Calu3 (cell line): Measurements from ENCODE around the gene PPP1R14D. TPM values are rescaled to one million over a fixed set of nuclear protein-coding genes. Genes with fewer than 3 reads are reported as not detected.

ENCODE experiments used
- BruUV-seq: library from RNA; stranded (reverse); fragments of 400-500 nt; replicated peaks from 2 replicates; lab custom pipeline; 2021; lab: Mats Ljungman, UMichigan
- CTCF ChIA-PET: fragments of 300-600 bp; sonication (Branson Sonifier 250); formaldehyde crosslinking; loops from one replicate; lab custom pipeline; 2022; ENCODE audit warnings: antibody characterized with exemption; lab: Charles Lee
- DNase-seq: peaks from one replicate; pipeline ENCODE4 v3.0.0; 2022
- H3K27ac Mint-ChIP-seq: one replicate; pipeline ENCODE4 v1.8.0; 2022; ENCODE audit warnings: mixed read lengths; ENCODE audit not compliant: unreplicated experiment
- H3K27me3 Mint-ChIP-seq: one replicate; pipeline ENCODE4 v1.8.0; 2022; ENCODE audit warnings: mixed read lengths; ENCODE audit not compliant: unreplicated experiment
- H3K36me3 Mint-ChIP-seq: one replicate; pipeline ENCODE4 v1.8.0; 2022; ENCODE audit warnings: mild to moderate bottlenecking, moderate library complexity, mixed read lengths; ENCODE audit not compliant: insufficient read depth, unreplicated experiment
- H3K4me1 Mint-ChIP-seq: one replicate; pipeline ENCODE4 v1.8.0; 2022; ENCODE audit warnings: mild to moderate bottlenecking, low read depth, mixed read lengths; ENCODE audit not compliant: unreplicated experiment
- H3K4me3 Mint-ChIP-seq: one replicate; pipeline ENCODE4 v1.8.0; 2022; ENCODE audit warnings: mild to moderate bottlenecking, low read depth, moderate library complexity, mixed read lengths; ENCODE audit not compliant: unreplicated experiment
- H3K9me3 Mint-ChIP-seq: one replicate; pipeline ENCODE4 v1.8.0; 2022; ENCODE audit warnings: low read depth, mixed read lengths; ENCODE audit not compliant: unreplicated experiment
- intact Hi-C: fragments of 100-400 bp; cut with micrococcal nuclease; formaldehyde crosslinking; loops from one replicate; pipeline ENCODE4 v1.10.0; 2022; ENCODE audit not compliant: unreplicated experiment
- total RNA-seq: library from RNA; stranded (reverse); gene quantifications from 2 replicates; pipeline ENCODE4 v1.2.3, GENCODE V29; 2022
- TF ChIP-seq, protein P1 (sequence below): fragments of 200-600 bp; IDR thresholded peaks from one replicate; pipeline ENCODE4 v1.8.0; 2022; ENCODE audit warnings: antibody characterized with exemption; ENCODE audit not compliant: unreplicated experiment

Gene PPP1R14D
- total RNA-seq, 1 experiment from 2014 or later, result 1.7 TPM

DNA sequence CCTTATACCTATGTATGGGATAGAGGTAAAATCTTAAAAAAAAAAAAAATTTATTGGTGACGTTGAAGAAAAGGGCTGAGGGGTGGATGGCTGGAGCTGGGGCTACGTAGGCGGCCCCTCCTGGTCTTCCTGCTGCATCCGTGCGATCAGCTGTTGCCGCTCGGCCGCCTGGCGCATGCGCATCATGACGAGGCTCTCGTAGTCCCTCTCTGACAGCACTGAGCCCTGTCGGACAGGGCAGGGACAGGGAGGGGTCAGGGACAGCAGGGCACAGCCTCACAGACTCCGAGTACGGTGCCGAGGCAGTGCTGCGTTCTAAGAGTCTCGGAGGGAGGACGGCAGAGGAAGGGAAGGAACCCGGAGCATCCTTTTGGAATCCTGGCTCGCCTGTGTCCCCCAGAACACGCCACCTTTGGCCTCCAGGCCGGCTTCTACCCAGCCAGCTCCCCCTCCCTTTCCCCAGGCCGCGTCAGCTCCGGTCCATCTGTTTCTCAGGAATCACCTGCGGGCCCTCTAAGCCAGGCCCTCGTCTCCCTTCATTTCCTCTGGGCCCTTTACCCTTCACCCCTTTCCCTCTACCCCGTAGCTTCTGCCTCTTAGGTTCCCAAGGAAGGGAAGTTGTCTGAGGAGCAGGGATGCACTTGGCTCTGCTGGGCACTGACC lies 60.5 kb downstream of the PPP1R14D start:
- BruUV-seq, result no TSS peak
- Mint-ChIP-seq H3K36me3 (peaks cover 29% of the 10 kb centered on the region), H3K27ac (no peak overlapping the region), H3K4me1 (peaks cover 22% of the 10 kb centered on the region), H3K27me3 (no peaks in the 10 kb centered on the region), H3K4me3 (no peak overlapping the region), H3K9me3 (no peaks in the 10 kb centered on the region)
- CTCF ChIA-PET, result interaction anchor here (2.0 to 2.1 kb wide), 2 partner anchors 15 to 124 kb away, joined by 8 read pairs; no protein-coding TSS in a partner anchor
- DNase-seq, result no peak
- TF ChIP-seq, protein P1, sequence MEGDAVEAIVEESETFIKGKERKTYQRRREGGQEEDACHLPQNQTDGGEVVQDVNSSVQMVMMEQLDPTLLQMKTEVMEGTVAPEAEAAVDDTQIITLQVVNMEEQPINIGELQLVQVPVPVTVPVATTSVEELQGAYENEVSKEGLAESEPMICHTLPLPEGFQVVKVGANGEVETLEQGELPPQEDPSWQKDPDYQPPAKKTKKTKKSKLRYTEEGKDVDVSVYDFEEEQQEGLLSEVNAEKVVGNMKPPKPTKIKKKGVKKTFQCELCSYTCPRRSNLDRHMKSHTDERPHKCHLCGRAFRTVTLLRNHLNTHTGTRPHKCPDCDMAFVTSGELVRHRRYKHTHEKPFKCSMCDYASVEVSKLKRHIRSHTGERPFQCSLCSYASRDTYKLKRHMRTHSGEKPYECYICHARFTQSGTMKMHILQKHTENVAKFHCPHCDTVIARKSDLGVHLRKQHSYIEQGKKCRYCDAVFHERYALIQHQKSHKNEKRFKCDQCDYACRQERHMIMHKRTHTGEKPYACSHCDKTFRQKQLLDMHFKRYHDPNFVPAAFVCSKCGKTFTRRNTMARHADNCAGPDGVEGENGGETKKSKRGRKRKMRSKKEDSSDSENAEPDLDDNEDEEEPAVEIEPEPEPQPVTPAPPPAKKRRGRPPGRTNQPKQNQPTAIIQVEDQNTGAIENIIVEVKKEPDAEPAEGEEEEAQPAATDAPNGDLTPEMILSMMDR, result no peak
- intact Hi-C loops, result loop anchor here (2.0 kb wide), 1 partner anchor 19 kb away; no protein-coding TSS in a partner anchor

DNA sequence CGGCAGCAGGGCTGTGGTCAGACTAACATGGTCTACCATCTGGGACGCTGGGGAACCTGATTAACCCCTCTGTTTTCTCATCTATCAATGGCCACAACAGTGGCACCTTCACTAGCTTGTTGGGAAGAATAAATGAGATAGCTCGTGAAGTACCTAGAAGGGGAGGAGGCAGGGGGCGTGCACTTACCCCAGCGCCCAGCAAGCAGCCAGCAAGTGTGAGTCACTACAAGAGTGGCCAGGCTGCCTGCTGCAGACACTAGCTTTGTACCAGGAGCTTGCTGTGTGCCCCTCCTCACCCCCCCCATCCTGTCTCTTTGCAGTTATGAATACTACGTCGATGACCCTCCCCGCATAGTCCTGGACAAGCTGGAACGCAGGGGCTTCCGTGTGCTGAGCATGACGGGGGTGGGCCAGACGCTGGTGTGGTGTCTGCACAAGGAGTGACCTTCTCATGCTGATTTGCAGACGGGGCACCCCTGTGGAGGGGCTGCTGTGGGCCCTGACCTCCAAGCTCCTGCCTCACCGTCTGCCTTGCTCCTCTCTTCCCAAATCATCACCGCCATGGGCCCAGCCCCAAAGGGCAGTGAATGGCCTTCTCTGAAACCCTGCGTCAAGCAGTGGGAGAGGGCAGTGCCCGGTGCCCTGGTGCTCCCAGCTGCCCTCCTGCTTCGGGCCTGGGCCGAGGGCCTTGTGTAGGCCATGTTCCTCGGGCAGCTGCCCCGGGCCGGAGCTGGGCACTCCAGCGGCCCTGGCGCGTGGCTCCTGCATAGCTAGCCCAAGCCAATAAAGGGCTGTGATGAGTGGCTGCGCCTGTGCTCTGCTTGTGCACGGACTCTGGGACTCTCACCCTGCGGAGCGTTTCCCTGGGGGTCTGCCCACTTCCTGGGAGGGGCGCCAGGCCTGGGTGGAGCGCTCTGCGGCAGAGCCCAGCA lies 61.3 kb downstream of the PPP1R14D start:
- TF ChIP-seq, protein P1, result no peak
- Mint-ChIP-seq H3K9me3 (no peaks in the 10 kb centered on the region), H3K4me1 (peaks cover 22% of the 10 kb centered on the region), H3K27me3 (no peaks in the 10 kb centered on the region), H3K27ac (no peak overlapping the region), H3K4me3 (no peak overlapping the region), H3K36me3 (peaks cover 29% of the 10 kb centered on the region)
- no TSS peak for BruUV-seq
- no peak for DNase-seq
- intact Hi-C loops, result no loop called here
- CTCF ChIA-PET, result interaction anchor here (0.6 kb wide), 1 partner anchor 780 kb away, joined by 3 read pairs; no protein-coding TSS in a partner anchor

DNA sequence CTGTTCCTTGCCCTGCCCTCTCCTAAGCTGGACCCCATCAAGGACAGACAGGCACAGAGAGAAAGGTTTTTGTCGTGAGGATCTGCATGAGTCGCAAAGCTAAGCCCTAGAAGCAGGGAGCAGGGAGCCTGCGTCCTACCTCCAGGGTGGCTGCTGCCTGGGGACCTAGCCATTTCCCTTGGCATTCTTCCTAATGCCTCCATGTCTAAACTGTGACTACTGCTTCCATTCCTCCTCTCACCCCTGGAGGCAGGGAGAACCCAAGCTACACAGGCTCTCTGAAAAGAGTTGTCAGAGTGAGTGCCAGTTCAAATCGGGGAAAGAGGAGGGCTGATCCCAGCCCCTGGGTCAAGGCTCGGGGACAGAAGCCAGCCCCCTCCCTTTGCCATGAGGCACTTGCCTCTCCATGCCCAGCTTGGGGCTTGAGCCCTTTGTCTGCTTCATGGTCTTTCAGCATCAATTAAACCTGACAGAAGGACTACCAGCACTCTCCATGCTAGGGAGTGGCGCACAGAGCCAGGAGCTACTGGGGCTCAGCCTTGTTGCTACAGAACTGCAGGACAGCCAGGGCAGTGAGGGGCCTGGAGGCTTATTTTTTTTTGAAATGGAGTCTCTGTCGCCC lies 62.2 kb downstream of the PPP1R14D start:
- CTCF ChIA-PET, result interaction anchor here (0.6 kb wide), 1 partner anchor 781 kb away, joined by 3 read pairs; no protein-coding TSS in a partner anchor
- TF ChIP-seq, protein P1, result no peak
- H3K27ac Mint-ChIP-seq, result no peak overlapping the region
- H3K4me3 Mint-ChIP-seq, result no peak overlapping the region
- BruUV-seq, result no TSS peak
- no peaks in the 10 kb centered on the region for H3K27me3 Mint-ChIP-seq
- no peaks in the 10 kb centered on the region for H3K9me3 Mint-ChIP-seq
- no peak for DNase-seq
- intact Hi-C loops, result no loop called here
- H3K36me3 Mint-ChIP-seq, result peaks cover 24% of the 10 kb centered on the region
- H3K4me1 Mint-ChIP-seq, result peaks cover 22% of the 10 kb centered on the region

Other genes starting within 250 kb of the PPP1R14D start
- gene KNL1, start 234.5 kb downstream of the PPP1R14D start, total RNA-seq, result 11.0 and 19.0 TPM in 2 replicates
- gene RAD51, start 133.5 kb downstream of the PPP1R14D start, total RNA-seq, result 12.8 and 14.5 TPM in 2 replicates
- 23.5 and 25.5 TPM in 2 replicates for gene RMDN3, start 73.5 kb downstream of the PPP1R14D start, total RNA-seq
- gene GCHFR, start 64.6 kb downstream of the PPP1R14D start, total RNA-seq, result 5.6 and 11.6 TPM in 2 replicates
- 0.56 and 0.64 TPM in 2 replicates for gene C15orf62, start 58.7 kb downstream of the PPP1R14D start, total RNA-seq
- gene ZFYVE19, start 21.6 kb downstream of the PPP1R14D start, total RNA-seq, result 13.9 and 14.9 TPM in 2 replicates
- gene DNAJC17, start 21.2 kb downstream of the PPP1R14D start, total RNA-seq, result 15.2 and 17.4 TPM in 2 replicates
- gene SPINT1, start 15.3 kb upstream of the PPP1R14D start, total RNA-seq, result 93.7 and 98.4 TPM in 2 replicates
- 4.2 and 4.9 TPM in 2 replicates for gene RHOV, start 45.5 kb upstream of the PPP1R14D start, total RNA-seq
- 14.3 and 16.6 TPM in 2 replicates for gene VPS18, start 65.7 kb upstream of the PPP1R14D start, total RNA-seq
- gene DLL4, start 100.6 kb upstream of the PPP1R14D start, total RNA-seq, result not detected in 2 replicates
- gene CHAC1, start 124.8 kb upstream of the PPP1R14D start, total RNA-seq, result 5.0 and 5.2 TPM in 2 replicates